HepG2 (cell line): Measurements from ENCODE around the gene MUCL3. TPM values are rescaled to one million over a fixed set of nuclear protein-coding genes. Genes with fewer than 3 reads are reported as not detected.

Experiments
- ATAC-seq: fragments of 200-7000 bp; cut with Tn5 transposase; 3 replicates; pipeline ENCODE4 v1.9.1; 2020; ENCODE audit warnings: mild to moderate bottlenecking, moderate library complexity
- BruUV-seq: library from RNA; stranded (reverse); fragments of 400-500 nt; replicated peaks from 2 replicates; lab custom pipeline; 2021; lab: Mats Ljungman, UMichigan
- CTCF ChIA-PET: fragments of 300-600 bp; formaldehyde crosslinking; extraction: SDS; loops from one replicate; lab custom pipeline; 2021; ENCODE audit warnings: low total read pairs, inconsistent platforms, low intra/inter-chr PET ratio; lab: Yijun Ruan, JAX
- POLR2A ChIA-PET: fragments of 350-600 bp; sonication (Branson Sonifier 250); formaldehyde crosslinking; loops from one replicate; lab custom pipeline; 2020; ENCODE audit warnings: antibody characterized with exemption, inconsistent platforms; lab: Yijun Ruan, JAX
- DNase-seq: peaks from one replicate; pipeline ENCODE4 v3.0.0-alpha.2; 2015; ENCODE audit warnings: low spot score
- FAIRE-seq: peaks from 3 replicates; lab custom pipeline; 2011; peaks lifted over from hg19 to GRCh38; lab: Jason Lieb, UNC
- H2AFZ ChIP-seq: one replicate; pipeline ENCODE4 v1.6.1; 2011; ENCODE audit warnings: low read length, inconsistent platforms
- H3K27ac ChIP-seq: fragments of 300-600 bp; 3 replicates; pipeline ENCODE4 v1.8.0; 2011; ENCODE audit warnings: mixed run types, mild to moderate bottlenecking, mixed read lengths, low read length, inconsistent platforms; ENCODE audit not compliant: insufficient read depth; ENCODE audit errors: extremely low read length
- H3K27me3 ChIP-seq, 2 experiments: fragments of 200-600 bp in 1 of 2; 2 replicates in 1 of 2; 3 replicates in 1 of 2; pipeline versions ENCODE4 v1.6.0 to v1.8.0; 2011; ENCODE audit warnings: low read length in 2 of 2, mild to moderate bottlenecking in 2 of 2, moderate library complexity in 2 of 2, inconsistent platforms in 1 of 2; ENCODE audit not compliant: insufficient read depth in 2 of 2, control insufficient read depth in 1 of 2
- H3K36me3 ChIP-seq, 2 experiments: fragments of 200-600 bp in 1 of 2; replicated peaks in 1 of 2; 2 replicates in 1 of 2; 3 replicates in 1 of 2; pipeline versions ENCODE4 v1.5.1 to v1.8.0; 2011; ENCODE audit warnings: low read length in 2 of 2, inconsistent platforms in 1 of 2; ENCODE audit not compliant: insufficient read depth in 2 of 2, control insufficient read depth in 1 of 2
- H3K4me1 ChIP-seq: 2 replicates; pipeline ENCODE4 v1.5.1; 2012; ENCODE audit warnings: low read length, inconsistent platforms; ENCODE audit not compliant: insufficient read depth
- H3K4me2 ChIP-seq: 2 replicates; pipeline ENCODE4 v1.6.0; 2011; ENCODE audit warnings: low read depth, low read length, inconsistent platforms
- H3K4me3 ChIP-seq, 3 experiments: fragments of 200-600 bp in 1 of 3; sonication (generic), shearing (Covaris generic) in 1 of 3; replicated peaks in 1 of 3; 2 replicates each; pipeline ENCODE4 v1.5.1; 2011 to 2016; ENCODE audit warnings: low read length in 3 of 3, inconsistent platforms in 2 of 3, low read depth in 2 of 3, mild to moderate bottlenecking in 2 of 3, control low read depth in 1 of 3, mixed read lengths in 1 of 3; ENCODE audit not compliant: insufficient read depth in 1 of 3
- H3K79me2 ChIP-seq: one replicate; pipeline ENCODE4 v1.6.1; 2011; ENCODE audit warnings: low read length, inconsistent platforms; ENCODE audit not compliant: insufficient read depth
- H3K9ac ChIP-seq: 2 replicates; pipeline ENCODE4 v1.6.0; 2011; ENCODE audit warnings: mild to moderate bottlenecking, low read depth, low read length, inconsistent platforms; ENCODE audit not compliant: insufficient read depth
- H3K9me3 ChIP-seq: 2 replicates; pipeline ENCODE4 v1.5.1; 2012; ENCODE audit warnings: mild to moderate bottlenecking, low read length
- H4K20me1 ChIP-seq: 2 replicates; pipeline ENCODE4 v1.6.0; 2011; ENCODE audit warnings: inconsistent platforms, mild to moderate bottlenecking, low read length, moderate library complexity; ENCODE audit not compliant: insufficient read depth
- AHR ChIP-seq: IDR thresholded peaks from 2 replicates; pipeline ENCODE4 v1.6.1; 2018; ENCODE audit warnings: missing genetic modification reagents, missing compliant biosample characterization
- NR2F1 ChIP-seq, 2 experiments: fragments of 450-650 bp in 1 of 2; formaldehyde crosslinking in 1 of 2; IDR thresholded peaks; 2 replicates each; pipeline versions ENCODE4 v1.5.0 to v1.6.1; 2016 to 2020; ENCODE audit warnings: mild to moderate bottlenecking in 1 of 2, missing compliant biosample characterization in 1 of 2, missing genetic modification reagents in 1 of 2, moderate library complexity in 1 of 2
- SATB2 ChIP-seq: sonication (generic); formaldehyde crosslinking; IDR thresholded peaks from 2 replicates; pipeline ENCODE4 v1.5.0; 2020; ENCODE audit warnings: missing genetic modification reagents
- SNAI1 ChIP-seq: sonication (generic); formaldehyde crosslinking; IDR thresholded peaks from 2 replicates; pipeline ENCODE4 v1.5.0; 2020; ENCODE audit warnings: mild to moderate bottlenecking, missing genetic modification reagents, borderline replicate concordance
- ZC3H4 ChIP-seq: sonication (generic); formaldehyde crosslinking; IDR thresholded peaks from 2 replicates; pipeline ENCODE4 v1.4.0; 2020; ENCODE audit warnings: missing genetic modification reagents, borderline replicate concordance
- ZFP36L2 ChIP-seq: sonication (generic); formaldehyde crosslinking; IDR thresholded peaks from 2 replicates; pipeline ENCODE4 v1.4.0; 2020; ENCODE audit warnings: missing genetic modification reagents
- ZFP41 ChIP-seq: sonication (generic); formaldehyde crosslinking; IDR thresholded peaks from 2 replicates; pipeline ENCODE4 v1.4.0; 2020; ENCODE audit warnings: mild to moderate bottlenecking, missing genetic modification reagents, borderline replicate concordance
- ZNF333 ChIP-seq: sonication (generic); formaldehyde crosslinking; IDR thresholded peaks from 2 replicates; pipeline ENCODE4 v1.4.0; 2020; ENCODE audit warnings: mild to moderate bottlenecking, missing genetic modification reagents, borderline replicate concordance
- WGBS: methylation state at CpG from one replicate; pipeline ENCODE4 v1.1.6; 2017; ENCODE audit warnings: low lambda C conversion rate; 5-methylcytosine and 5-hydroxymethylcytosine counted together
- in situ Hi-C: cut with HindIII; loops from 2 replicates; pipeline ENCODE4 v1.10.0; 2017; ENCODE audit warnings: low pct_unique_long_range_greater_than_20kb; ENCODE audit not compliant: extremely low pct_ligation_motif_present
- intact Hi-C: fragments of 100-400 bp; cut with micrococcal nuclease; formaldehyde crosslinking; loops from one replicate; pipeline ENCODE4 v1.10.0; 2022; ENCODE audit not compliant: unreplicated experiment
- polyA plus RNA-seq, 8 experiments: library from polyadenylated mRNA; depleted of rRNA in 3 of 8; stranded (reverse) in 7 of 8; unstranded in 1 of 8; fragments of >200 nt; fragmentation: Illumina TruSeq in 4 of 8; extraction: Trizol in 4 of 8; gene quantifications; 2 replicates each; pipeline versions ENCODE4 v1.2.1 to v1.2.3, GENCODE V29; 2011 to 2016; ENCODE audit warnings: low read depth in 4 of 8, missing spikeins in 1 of 8, mixed read lengths in 1 of 8; ENCODE audit not compliant: insufficient read depth in 1 of 8
- total RNA-seq, 5 experiments: library from RNA; depleted of rRNA; stranded (reverse); fragments of >200 nt; fragmentation: Illumina TruSeq; extraction: Trizol; gene quantifications; 2 replicates each; pipeline ENCODE4 v1.2.3, GENCODE V29; 2016; ENCODE audit warnings: low read depth in 1 of 5
- TF ChIP-seq, protein P1 (sequence below): sonication (generic); formaldehyde crosslinking; IDR thresholded peaks from 2 replicates; pipeline ENCODE4 v1.4.0; 2020; ENCODE audit warnings: low read depth, mild to moderate bottlenecking, missing genetic modification reagents
- TF ChIP-seq, protein P2 (sequence below): sonication (generic); formaldehyde crosslinking; IDR thresholded peaks from 2 replicates; pipeline ENCODE4 v1.5.0; 2020; ENCODE audit warnings: mild to moderate bottlenecking, missing genetic modification reagents, moderate library complexity
- TF ChIP-seq, protein P3 (sequence below): IDR thresholded peaks from 2 replicates; pipeline ENCODE4 v1.6.1; 2016; ENCODE audit warnings: missing compliant biosample characterization, missing genetic modification reagents, borderline replicate concordance
- TF ChIP-seq, protein P4 (sequence below): sonication (generic); formaldehyde crosslinking; IDR thresholded peaks from 2 replicates; pipeline ENCODE4 v1.8.0; 2022; ENCODE audit warnings: mild to moderate bottlenecking, missing genetic modification reagents; ENCODE audit not compliant: insufficient replicate concordance

The MUCL3 gene
- total and polyA plus RNA-seq, 2 of the 13 experiments (the other 11 are each of a cell fraction or from before 2014, with no cell fraction given), result not detected

DNA sequence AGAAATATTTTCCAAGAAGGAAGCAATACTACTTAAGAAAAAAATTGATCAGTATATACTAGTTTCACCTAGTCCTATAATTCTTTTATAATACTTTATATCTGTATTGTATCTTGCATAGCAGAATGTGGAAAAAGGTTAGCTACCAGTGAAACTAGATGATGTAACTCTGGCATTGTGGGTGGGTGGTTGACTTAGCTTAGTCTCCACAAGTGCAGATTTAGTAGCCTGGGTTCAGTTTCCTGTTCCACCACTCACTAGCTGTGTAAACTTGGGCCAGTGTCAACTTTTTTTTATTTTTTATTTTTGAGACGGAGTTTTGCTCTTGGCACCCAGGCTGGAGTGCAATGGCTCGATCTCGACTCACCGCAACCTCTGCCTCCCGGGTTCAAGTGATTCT is 44.7 kb downstream of the MUCL3 start:
- peaks cover 7% of the 10 kb centered on the region; the same call in 1 of the 2 replicates for H3K4me1 ChIP-seq
- DNase-seq, result no peak
- no peak overlapping the region for H3K4me3 ChIP-seq
- H3K9me3 ChIP-seq, result no peaks in the 10 kb centered on the region
- TF ChIP-seq, protein P1, sequence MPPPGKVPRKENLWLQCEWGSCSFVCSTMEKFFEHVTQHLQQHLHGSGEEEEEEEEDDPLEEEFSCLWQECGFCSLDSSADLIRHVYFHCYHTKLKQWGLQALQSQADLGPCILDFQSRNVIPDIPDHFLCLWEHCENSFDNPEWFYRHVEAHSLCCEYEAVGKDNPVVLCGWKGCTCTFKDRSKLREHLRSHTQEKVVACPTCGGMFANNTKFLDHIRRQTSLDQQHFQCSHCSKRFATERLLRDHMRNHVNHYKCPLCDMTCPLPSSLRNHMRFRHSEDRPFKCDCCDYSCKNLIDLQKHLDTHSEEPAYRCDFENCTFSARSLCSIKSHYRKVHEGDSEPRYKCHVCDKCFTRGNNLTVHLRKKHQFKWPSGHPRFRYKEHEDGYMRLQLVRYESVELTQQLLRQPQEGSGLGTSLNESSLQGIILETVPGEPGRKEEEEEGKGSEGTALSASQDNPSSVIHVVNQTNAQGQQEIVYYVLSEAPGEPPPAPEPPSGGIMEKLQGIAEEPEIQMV (CRISPR knock-in tag), result no peak
- TF ChIP-seq ZC3H4, result no peak
- TF ChIP-seq ZNF333 (CRISPR knock-in tag), result no peak
- TF ChIP-seq, all 625 proteins: peak for 0
- Histone ChIP-seq H3K9ac (no peak overlapping the region), H4K20me1 (no peaks in the 10 kb centered on the region), H3K27me3 (0 out of 5 replicates have a peak, but pooled peaks cover 0 to 12% of the 10 kb centered on the region in 2 experiments), H3K4me2 (no peak overlapping the region), H3K27ac (no peak overlapping the region), H2AFZ (no peak overlapping the region), H3K79me2 (no peaks in the 10 kb centered on the region), H3K36me3 (no peaks in the 10 kb centered on the region)
- intact Hi-C loops (no loop called here), in situ Hi-C loops (no loop called here)
- ATAC-seq (no peak), FAIRE-seq (no peak)
- ChIA-PET POLR2A (no interaction called here), CTCF (no interaction called here)
- WGBS, result 60% methylated on average over 5 of the region's 5 CpGs
- BruUV-seq, result no TSS peak

DNA sequence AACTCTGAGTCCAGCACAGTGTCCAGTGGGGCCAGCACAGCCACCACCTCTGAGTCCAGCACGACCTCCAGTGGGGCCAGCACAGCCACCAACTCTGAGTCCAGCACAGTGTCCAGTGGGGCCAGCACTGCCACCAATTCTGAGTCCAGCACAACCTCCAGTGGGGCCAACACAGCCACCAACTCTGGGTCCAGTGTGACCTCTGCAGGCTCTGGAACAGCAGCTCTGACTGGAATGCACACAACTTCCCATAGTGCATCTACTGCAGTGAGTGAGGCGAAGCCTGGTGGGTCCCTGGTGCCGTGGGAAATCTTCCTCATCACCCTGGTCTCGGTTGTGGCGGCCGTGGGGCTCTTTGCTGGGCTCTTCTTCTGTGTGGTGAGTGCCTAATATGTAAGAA is 46.5 kb downstream of the MUCL3 start:
- DNase-seq (no peak), ATAC-seq (no peak), FAIRE-seq (no peak)
- Histone ChIP-seq H3K9ac (no peak overlapping the region), H3K4me2 (no peak overlapping the region), H3K27me3 (0 out of 5 replicates have a peak, but pooled peaks cover 0 to 11% of the 10 kb centered on the region in 2 experiments), H3K4me1 (peaks cover 2% of the 10 kb centered on the region; the same call in 1 of the 2 replicates), H3K79me2 (no peaks in the 10 kb centered on the region), H4K20me1 (no peaks in the 10 kb centered on the region), H2AFZ (no peak overlapping the region), H3K36me3 (no peaks in the 10 kb centered on the region), H3K9me3 (no peaks in the 10 kb centered on the region), H3K27ac (no peak overlapping the region), H3K4me3 (no peak overlapping the region)
- WGBS, result 11% methylated on average over 6 of the region's 6 CpGs
- intact Hi-C loops, result no loop called here
- ChIA-PET CTCF (no interaction called here), POLR2A (no interaction called here)
- in situ Hi-C loops, result no loop called here
- no TSS peak for BruUV-seq
- TF ChIP-seq, protein P2, sequence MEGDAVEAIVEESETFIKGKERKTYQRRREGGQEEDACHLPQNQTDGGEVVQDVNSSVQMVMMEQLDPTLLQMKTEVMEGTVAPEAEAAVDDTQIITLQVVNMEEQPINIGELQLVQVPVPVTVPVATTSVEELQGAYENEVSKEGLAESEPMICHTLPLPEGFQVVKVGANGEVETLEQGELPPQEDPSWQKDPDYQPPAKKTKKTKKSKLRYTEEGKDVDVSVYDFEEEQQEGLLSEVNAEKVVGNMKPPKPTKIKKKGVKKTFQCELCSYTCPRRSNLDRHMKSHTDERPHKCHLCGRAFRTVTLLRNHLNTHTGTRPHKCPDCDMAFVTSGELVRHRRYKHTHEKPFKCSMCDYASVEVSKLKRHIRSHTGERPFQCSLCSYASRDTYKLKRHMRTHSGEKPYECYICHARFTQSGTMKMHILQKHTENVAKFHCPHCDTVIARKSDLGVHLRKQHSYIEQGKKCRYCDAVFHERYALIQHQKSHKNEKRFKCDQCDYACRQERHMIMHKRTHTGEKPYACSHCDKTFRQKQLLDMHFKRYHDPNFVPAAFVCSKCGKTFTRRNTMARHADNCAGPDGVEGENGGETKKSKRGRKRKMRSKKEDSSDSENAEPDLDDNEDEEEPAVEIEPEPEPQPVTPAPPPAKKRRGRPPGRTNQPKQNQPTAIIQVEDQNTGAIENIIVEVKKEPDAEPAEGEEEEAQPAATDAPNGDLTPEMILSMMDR (CRISPR knock-in tag), result no peak
- TF ChIP-seq ZFP36L2 (CRISPR knock-in tag) (no peak), NR2F1 (CRISPR knock-in tag; IDR thresholded peaks at IDR 0.05) (no peak), AHR (CRISPR knock-in tag) (no peak), SATB2 (no peak), ZFP41 (CRISPR knock-in tag) (no peak), SNAI1 (no peak)
- TF ChIP-seq, protein P3, sequence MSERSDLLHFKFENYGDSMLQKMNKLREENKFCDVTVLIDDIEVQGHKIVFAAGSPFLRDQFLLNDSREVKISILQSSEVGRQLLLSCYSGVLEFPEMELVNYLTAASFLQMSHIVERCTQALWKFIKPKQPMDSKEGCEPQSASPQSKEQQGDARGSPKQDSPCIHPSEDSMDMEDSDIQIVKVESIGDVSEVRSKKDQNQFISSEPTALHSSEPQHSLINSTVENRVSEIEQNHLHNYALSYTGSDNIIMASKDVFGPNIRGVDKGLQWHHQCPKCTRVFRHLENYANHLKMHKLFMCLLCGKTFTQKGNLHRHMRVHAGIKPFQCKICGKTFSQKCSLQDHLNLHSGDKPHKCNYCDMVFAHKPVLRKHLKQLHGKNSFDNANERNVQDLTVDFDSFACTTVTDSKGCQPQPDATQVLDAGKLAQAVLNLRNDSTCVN (CRISPR knock-in tag), result no peak
- TF ChIP-seq, protein P4, sequence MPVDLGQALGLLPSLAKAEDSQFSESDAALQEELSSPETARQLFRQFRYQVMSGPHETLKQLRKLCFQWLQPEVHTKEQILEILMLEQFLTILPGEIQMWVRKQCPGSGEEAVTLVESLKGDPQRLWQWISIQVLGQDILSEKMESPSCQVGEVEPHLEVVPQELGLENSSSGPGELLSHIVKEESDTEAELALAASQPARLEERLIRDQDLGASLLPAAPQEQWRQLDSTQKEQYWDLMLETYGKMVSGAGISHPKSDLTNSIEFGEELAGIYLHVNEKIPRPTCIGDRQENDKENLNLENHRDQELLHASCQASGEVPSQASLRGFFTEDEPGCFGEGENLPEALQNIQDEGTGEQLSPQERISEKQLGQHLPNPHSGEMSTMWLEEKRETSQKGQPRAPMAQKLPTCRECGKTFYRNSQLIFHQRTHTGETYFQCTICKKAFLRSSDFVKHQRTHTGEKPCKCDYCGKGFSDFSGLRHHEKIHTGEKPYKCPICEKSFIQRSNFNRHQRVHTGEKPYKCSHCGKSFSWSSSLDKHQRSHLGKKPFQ, result no peak
